GM19043 (cell line): ENCODE data around the gene CXCR5.

Experiments used
- ATAC-seq: cut with Tn5 transposase; IDR thresholded peaks from one replicate; pipeline ENCODE4 v1.9.1; 2021; ENCODE audit warnings: low read depth; ENCODE audit not compliant: unreplicated experiment

The CXCR5 gene

GRCh38 chr11:118897721-118898310 lies 14.1 kb downstream of the CXCR5 start:
- no peak for ATAC-seq

- no peak for ATAC-seq
These were observed 15.0 kb downstream of the CXCR5 start for GRCh38 chr11:118898400-118899295.

- ATAC-seq, result no peak
These were observed 15.6 kb downstream of the CXCR5 start for GRCh38 chr11:118899296-118899688.

- ATAC-seq, result no peak
These were observed 16.1 kb downstream of the CXCR5 start for GRCh38 chr11:118899706-118900360.

GRCh38 chr11:118900535-118901384 lies 17.1 kb downstream of the CXCR5 start:
- no peak for ATAC-seq

- no peak for ATAC-seq
These were observed 18.0 kb downstream of the CXCR5 start for GRCh38 chr11:118901494-118902335.

- ATAC-seq, result no peak
These were observed 18.9 kb downstream of the CXCR5 start for GRCh38 chr11:118902336-118903203.

- ATAC-seq, result no peak
These were observed 19.7 kb downstream of the CXCR5 start for GRCh38 chr11:118903204-118904015.

- peak; percentile 64 for ATAC-seq
These were observed 23.7 kb downstream of the CXCR5 start for GRCh38 chr11:118907051-118908042.

- no peak for ATAC-seq
These were observed 24.6 kb downstream of the CXCR5 start for GRCh38 chr11:118908264-118908663.

- ATAC-seq, result no peak
These were observed 25.4 kb downstream of the CXCR5 start for GRCh38 chr11:118908901-118909618.

- no peak for ATAC-seq
These were observed 26.1 kb downstream of the CXCR5 start for GRCh38 chr11:118909619-118910308.

- ATAC-seq, result no peak
These were observed 26.8 kb downstream of the CXCR5 start for GRCh38 chr11:118910309-118911112.

- ATAC-seq, result no peak
These were observed 27.6 kb downstream of the CXCR5 start for GRCh38 chr11:118911113-118911879.
